NCI-H1417 (cell line): ENCODE data around the gene CPNE7.

Experiments used
- DNase-seq, 3 experiments: peaks; one replicate each; lab custom pipeline; 2025; lab: John Stamatoyannopoulos, UW

CPNE7 gene

GRCh38 chr16:89602952-89603590 lies 27.5 kb downstream of the CPNE7 start:
- DNase-seq = no peak

- no peak for DNase-seq
Measured at GRCh38 chr16:89604764-89605163, 29.2 kb downstream of the CPNE7 start.

GRCh38 chr16:89605186-89605970 lies 29.8 kb downstream of the CPNE7 start:
- no peak for DNase-seq

GRCh38 chr16:89606006-89606405 lies 30.4 kb downstream of the CPNE7 start:
- no peak for DNase-seq

GRCh38 chr16:89607453-89607852 lies 31.9 kb downstream of the CPNE7 start:
- no peak for DNase-seq

GRCh38 chr16:89607937-89608740 lies 32.6 kb downstream of the CPNE7 start:
- DNase-seq = no peak

GRCh38 chr16:89610108-89610453 lies 34.5 kb downstream of the CPNE7 start:
- no peak for DNase-seq

DNA sequence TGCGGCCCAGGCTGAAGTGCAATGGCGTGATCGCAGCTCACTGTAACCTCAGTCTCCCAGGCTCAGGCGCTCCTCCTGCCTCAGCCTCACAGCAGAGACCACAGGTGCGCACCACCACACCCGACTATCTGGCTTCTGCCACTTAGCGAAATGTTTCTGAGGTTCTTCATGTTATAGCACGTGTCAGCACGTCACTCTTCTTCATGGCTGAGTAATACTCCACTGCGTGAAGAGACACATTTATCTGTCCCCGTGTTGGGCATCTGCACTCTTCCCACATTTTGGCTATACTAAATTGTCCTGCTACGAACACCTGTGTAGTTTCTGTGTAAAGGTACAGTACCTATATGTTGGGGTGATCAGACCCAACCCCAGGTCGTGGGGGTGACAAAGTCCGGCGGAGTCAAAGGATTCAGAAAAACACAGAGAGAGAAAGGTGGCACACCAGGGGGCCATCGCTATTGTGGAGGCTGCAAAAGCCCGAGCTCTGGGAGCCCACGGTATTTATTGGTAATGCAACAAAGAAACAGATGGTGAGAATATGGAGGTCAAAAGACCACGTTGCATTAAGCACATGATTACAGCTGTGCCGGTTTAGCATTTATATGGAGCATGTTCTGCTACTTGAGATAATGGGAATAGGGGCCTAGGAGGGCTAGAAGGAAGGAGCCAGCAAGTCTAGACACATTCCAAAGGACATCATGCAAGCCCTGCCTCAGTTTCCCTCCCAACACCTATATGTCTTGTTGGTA lies 37.0 kb downstream of the CPNE7 start:
- peak in 1 of 3 experiments; percentile 4 for DNase-seq

GRCh38 chr16:89613231-89613953 lies 37.8 kb downstream of the CPNE7 start, which contains the start of gene DPEP1:
Gene DPEP1 (plus strand): TSS chr16:89613642. CDS start chr16:89630411, 16,769 bp downstream.
- no peak for DNase-seq

DNA sequence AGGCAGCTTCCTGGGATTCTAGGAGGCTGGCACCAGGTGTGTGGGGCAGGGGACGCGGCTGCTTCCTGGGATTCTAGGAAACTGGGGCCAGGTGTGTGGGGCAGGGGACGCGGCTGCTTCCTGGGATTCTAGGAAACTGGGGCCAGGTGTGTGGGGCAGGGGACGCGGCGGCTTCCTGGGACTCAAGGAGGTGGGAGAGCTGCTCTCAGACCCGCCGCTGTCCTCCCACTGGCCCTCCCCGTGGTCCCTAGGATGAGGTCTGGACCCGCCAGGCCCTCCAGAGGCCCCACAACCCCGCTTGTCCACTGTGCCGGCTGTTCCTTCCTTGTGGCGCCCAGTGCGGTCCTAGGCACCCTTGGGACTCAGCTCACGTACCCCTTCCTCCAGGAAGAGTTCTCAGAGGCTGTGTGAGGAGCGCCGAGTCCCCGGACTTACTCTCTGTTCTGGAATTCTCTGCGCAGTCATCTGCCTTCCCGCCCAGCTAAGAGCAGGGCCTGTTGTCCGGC lies 38.4 kb downstream of the CPNE7 start:
- DNase-seq = no peak

GRCh38 chr16:89615176-89615575 lies 39.6 kb downstream of the CPNE7 start:
- no peak for DNase-seq

DNA sequence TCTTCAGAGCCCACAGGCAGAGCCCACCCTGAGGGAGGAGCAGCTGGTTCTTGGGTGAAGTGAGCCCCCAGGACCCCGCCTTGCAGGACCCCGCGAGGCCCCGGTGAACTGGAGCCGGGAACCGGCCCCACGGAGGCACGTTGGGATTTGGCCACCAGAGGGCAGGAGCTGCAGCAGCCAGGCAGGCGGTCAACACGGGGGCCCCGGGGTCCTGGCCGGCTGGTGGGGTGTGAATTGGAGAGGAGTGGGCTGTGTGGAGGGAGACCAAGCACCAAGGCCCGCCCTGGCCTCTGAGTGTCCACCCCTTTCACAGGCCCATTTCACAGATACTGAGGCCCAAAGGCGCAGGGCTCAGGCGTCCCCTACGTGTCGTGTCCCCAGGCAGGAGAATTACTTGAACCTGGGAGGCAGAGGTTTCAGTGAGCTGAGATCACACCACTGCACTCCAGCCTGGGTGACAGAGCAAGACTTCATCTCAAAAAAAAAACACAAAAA lies 40.1 kb downstream of the CPNE7 start:
- DNase-seq = no peak

- no peak for DNase-seq
Measured at GRCh38 chr16:89616623-89617022, 41.1 kb downstream of the CPNE7 start.

DNA sequence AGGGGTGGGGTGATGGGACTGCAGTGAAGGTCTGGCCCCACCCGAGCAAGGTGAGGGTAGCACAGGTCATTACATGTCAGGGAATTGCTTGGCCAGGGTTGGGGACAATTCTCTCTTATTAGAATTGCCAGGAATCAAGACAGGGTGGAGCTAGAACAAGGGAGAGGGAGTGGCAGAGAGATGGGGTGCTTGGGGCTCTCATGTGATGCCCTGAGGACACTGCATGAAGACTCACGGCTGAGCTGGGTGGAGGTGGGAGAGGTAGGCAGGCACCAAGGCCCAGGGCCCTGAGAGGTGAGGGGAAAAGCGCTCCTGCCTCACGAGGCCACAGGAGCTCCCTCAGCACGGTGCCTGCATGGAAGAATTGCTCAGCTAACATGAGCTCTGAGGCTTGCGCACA lies 41.5 kb downstream of the CPNE7 start:
- DNase-seq = no peak

GRCh38 chr16:89618109-89618998 lies 42.8 kb downstream of the CPNE7 start:
- DNase-seq = no peak

- DNase-seq = no peak
Measured at GRCh38 chr16:89619840-89620239, 44.3 kb downstream of the CPNE7 start.

DNA sequence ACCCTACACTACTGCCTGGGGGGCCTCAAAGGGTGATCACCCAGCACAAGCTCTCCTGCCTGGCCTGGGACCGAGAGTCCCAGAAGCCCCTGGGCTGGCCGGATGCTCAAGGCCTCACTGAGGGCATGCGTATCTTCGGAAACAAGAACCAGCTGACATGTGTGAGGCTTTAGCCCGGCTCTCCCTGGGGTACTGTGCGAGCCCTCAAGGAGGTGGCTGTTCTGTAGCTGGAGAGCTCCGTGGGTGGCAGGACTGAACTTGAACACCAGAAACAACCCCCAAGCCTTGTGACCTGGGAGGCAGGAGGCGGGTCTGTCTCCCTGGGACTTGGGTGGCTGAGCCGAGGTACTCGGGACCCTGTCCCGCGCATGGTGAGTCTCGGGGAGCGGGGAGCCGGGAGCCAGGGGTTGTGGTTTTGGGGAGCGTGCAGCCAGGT lies 44.9 kb downstream of the CPNE7 start:
- DNase-seq = no peak

GRCh38 chr16:89621136-89621697 lies 45.7 kb downstream of the CPNE7 start:
- DNase-seq = no peak

DNA sequence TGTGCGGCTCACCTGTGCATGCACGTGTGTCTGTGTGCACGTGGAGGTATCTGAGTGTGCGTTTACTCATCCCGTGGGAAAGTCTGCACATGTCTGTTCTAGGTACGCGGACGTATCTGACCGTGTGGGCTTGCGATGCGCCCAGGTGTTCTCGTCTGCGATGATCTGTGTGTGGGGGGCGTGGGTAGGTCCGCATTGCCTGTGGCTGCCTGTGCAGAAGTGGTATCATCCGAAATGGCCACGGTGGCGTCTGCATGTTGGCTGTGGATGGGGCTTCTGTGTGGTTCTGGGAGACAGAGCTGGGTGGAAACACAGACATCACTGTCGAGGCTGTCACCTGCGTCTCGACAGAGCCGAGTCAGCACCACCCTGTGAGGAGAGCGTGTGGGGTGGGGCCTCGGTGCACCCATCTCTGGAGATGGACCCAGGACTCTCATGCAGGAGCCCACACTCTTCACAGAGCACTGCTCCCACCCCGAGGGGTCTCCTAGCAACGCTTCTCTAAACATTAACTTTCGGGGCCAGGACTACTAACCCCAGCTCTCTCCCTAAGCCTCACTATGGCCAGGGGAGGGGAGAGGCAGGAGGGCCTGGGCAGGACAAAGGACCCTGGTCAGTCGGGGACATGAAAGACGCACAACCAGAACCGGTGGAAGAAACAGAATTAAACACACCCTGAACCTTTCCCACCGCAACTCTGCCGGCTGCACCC lies 46.3 kb downstream of the CPNE7 start:
- DNase-seq = no peak
